ENCODE data around the gene KIZ. TPM values are rescaled to one million over a fixed set of nuclear protein-coding genes. Genes with fewer than 3 reads are reported as not detected.

Gene KIZ
- total RNA-seq, 1 experiment from 2014 or later, result 31.8 TPM

DNA sequence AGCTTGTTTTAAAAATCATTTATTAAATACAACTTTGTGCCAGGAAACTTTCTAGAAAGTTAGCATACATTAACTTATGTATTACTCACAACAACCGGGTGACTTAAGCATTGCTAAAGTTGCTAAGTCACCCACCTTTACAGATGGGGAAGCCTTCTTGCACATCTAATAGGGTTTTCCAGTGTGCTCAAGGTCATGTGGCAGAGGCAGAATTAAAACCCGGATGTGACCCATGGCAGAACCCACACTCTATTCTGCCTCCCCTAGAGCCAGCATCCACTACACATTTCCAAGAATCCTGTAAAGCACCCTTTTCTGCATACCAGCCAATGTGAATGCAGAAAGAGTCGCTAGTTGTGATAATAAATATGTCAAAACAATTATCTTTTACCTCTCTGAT is 33.1 kb upstream of the KIZ start:
- intact Hi-C loops (cut with micrococcal nuclease; ENCODE audit: unreplicated experiment), result no loop called here
- TF ChIP-seq, protein P1, sequence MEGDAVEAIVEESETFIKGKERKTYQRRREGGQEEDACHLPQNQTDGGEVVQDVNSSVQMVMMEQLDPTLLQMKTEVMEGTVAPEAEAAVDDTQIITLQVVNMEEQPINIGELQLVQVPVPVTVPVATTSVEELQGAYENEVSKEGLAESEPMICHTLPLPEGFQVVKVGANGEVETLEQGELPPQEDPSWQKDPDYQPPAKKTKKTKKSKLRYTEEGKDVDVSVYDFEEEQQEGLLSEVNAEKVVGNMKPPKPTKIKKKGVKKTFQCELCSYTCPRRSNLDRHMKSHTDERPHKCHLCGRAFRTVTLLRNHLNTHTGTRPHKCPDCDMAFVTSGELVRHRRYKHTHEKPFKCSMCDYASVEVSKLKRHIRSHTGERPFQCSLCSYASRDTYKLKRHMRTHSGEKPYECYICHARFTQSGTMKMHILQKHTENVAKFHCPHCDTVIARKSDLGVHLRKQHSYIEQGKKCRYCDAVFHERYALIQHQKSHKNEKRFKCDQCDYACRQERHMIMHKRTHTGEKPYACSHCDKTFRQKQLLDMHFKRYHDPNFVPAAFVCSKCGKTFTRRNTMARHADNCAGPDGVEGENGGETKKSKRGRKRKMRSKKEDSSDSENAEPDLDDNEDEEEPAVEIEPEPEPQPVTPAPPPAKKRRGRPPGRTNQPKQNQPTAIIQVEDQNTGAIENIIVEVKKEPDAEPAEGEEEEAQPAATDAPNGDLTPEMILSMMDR (IDR thresholded peaks at IDR 0.05; ENCODE audit: insufficient read depth in 1 of 2, low read depth in 1 of 2, low read length in 1 of 2, severe bottlenecking in 1 of 2, unreplicated experiment in 1 of 2), result no peak
- H3K27ac Mint-ChIP-seq (ENCODE audit: unreplicated experiment), result no peak overlapping the region
- no peaks in the 10 kb centered on the region for H3K9me3 ChIP-seq
- no peaks in the 10 kb centered on the region for H3K4me1 Mint-ChIP-seq (ENCODE audit: low read depth, unreplicated experiment)
- ChIA-PET POLR2A (no interaction called here), CTCF (no interaction called here)
- no peaks in the 10 kb centered on the region for H3K9me3 Mint-ChIP-seq (ENCODE audit: unreplicated experiment)
- H3K4me3 ChIP-seq (ENCODE audit: low read depth, low read length), result no peak overlapping the region
- DNase-seq, result no peak
- H3K4me1 ChIP-seq, result no peaks in the 10 kb centered on the region
- H3K36me3 Mint-ChIP-seq (ENCODE audit: insufficient read depth, unreplicated experiment), result no peaks in the 10 kb centered on the region
- H3K4me3 Mint-ChIP-seq (ENCODE audit: unreplicated experiment), result no peak overlapping the region
- H3K27me3 ChIP-seq (replicated peaks; ENCODE audit: control insufficient read depth, insufficient read depth, low read length), result no peaks in the 10 kb centered on the region
- no peaks in the 10 kb centered on the region for H3K27me3 Mint-ChIP-seq (ENCODE audit: insufficient read depth, unreplicated experiment)
- BruUV-seq (replicated peaks), result no TSS peak
- no peaks in the 10 kb centered on the region for H3K36me3 ChIP-seq (ENCODE audit: control insufficient read depth, insufficient read depth, low read length)

DNA sequence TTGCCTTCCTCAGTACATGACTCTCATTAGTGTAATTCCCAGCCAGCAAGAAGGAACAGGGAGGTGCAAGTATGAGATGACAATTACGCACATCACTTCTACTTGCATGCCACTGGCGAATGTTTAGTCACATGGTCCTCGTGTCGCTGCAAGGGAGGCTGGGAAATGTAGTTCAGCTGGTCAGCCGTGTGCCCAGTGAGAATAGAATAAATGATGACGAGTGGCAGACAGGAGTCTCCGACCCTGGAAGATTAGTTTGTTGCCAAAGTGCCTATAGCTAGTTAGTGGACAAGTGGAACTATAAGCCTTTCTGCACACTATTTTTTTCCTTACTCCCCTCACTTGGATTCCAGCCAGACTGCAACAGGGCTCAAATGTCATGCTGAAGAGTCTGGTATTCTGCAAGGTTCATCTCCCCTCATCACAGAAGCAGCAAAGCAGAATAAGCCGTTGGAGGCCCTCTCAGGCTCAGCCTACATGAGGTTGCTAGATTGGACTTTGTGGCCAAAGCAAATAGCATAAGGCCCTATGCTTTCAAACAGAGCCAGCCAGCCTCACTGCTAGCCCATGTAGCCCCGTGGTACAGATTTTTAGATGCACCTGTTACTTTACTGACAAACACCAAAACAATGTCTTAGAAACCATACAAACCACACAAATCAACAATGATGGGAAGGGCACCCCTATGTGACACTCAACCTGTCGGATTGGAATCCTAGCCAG is 29.4 kb upstream of the KIZ start:
- ChIA-PET CTCF (no interaction called here), POLR2A (no interaction called here)
- intact Hi-C loops (cut with micrococcal nuclease; ENCODE audit: unreplicated experiment), result no loop called here
- Mint-ChIP-seq H3K36me3 (ENCODE audit: insufficient read depth, unreplicated experiment) (peaks cover 12% of the 10 kb centered on the region), H3K27ac (ENCODE audit: unreplicated experiment) (no peak overlapping the region), H3K4me1 (ENCODE audit: low read depth, unreplicated experiment) (peaks cover 6% of the 10 kb centered on the region), H3K9me3 (ENCODE audit: unreplicated experiment) (no peaks in the 10 kb centered on the region), H3K27me3 (ENCODE audit: insufficient read depth, unreplicated experiment) (peaks cover 4% of the 10 kb centered on the region), H3K4me3 (ENCODE audit: unreplicated experiment) (no peak overlapping the region)
- no peaks in the 10 kb centered on the region; the same call in 1 of the 2 replicates for H3K4me1 ChIP-seq
- no peak for DNase-seq
- H3K9me3 ChIP-seq, result no peaks in the 10 kb centered on the region
- no peaks in the 10 kb centered on the region for H3K36me3 ChIP-seq (ENCODE audit: control insufficient read depth, insufficient read depth, low read length)
- no TSS peak for BruUV-seq (replicated peaks)
- TF ChIP-seq, protein P1 (IDR thresholded peaks at IDR 0.05; ENCODE audit: insufficient read depth in 1 of 2, low read depth in 1 of 2, low read length in 1 of 2, severe bottlenecking in 1 of 2, unreplicated experiment in 1 of 2), result no peak
- H3K27me3 ChIP-seq (replicated peaks; ENCODE audit: control insufficient read depth, insufficient read depth, low read length), result no peaks in the 10 kb centered on the region
- H3K4me3 ChIP-seq (ENCODE audit: low read depth, low read length), result no peak overlapping the region

DNA sequence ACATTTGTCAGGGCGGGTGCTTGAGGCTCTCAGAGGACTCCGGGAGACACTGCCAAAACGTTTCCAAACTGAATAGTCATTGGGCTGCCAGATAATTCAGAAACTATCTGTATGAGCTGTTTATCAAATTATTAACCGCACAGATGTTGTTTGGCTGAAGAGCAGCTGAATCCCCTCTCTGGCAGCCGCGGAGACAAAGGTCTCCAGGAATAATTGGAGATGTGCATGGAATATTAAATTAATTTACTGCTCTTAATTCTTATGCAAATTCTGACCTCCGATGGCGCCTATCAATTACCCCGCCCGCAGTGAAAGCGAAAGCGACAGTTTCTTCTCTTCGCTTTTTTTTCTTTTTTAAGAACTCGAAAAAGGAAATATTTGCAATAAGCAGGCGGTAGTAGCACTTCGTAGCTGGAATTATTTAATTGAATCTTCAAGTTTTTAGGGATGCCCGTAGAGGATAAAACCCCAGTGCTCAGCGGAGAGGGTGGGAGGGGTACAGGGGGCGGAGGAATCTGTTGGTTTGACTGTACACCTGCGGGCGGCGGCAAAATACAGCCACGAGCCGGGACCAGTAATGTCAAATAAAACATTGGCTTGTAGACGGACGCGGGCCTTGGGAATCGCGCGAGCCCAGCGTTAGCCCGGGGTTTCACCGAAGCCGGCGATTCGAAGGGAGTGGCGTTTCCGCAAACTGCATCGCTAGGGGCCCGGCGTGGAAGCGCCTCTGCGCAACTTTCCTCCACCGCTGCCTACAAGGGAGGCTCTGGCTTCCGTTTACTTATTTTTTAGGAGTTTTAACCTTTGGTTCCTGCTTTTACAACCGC is 25.9 kb upstream of the KIZ start:
- TF ChIP-seq, protein P1 (IDR thresholded peaks at IDR 0.05; ENCODE audit: insufficient read depth in 1 of 2, low read depth in 1 of 2, low read length in 1 of 2, severe bottlenecking in 1 of 2, unreplicated experiment in 1 of 2), result no peak
- peak; percentile 78 to 83 for DNase-seq
- peak overlapping the region; percentile 56 for H3K4me3 ChIP-seq (ENCODE audit: low read depth, low read length)
- intact Hi-C loops (cut with micrococcal nuclease; ENCODE audit: unreplicated experiment), result loop anchor here (2.0 kb wide), 1 partner anchor 73 kb away; no protein-coding TSS in a partner anchor
- Mint-ChIP-seq H3K36me3 (ENCODE audit: insufficient read depth, unreplicated experiment) (peaks cover 13% of the 10 kb centered on the region), H3K27me3 (ENCODE audit: insufficient read depth, unreplicated experiment) (peaks cover 4% of the 10 kb centered on the region), H3K9me3 (ENCODE audit: unreplicated experiment) (no peaks in the 10 kb centered on the region), H3K27ac (ENCODE audit: unreplicated experiment) (peak overlapping the region; percentile 100), H3K4me1 (ENCODE audit: low read depth, unreplicated experiment) (peaks cover 6% of the 10 kb centered on the region), H3K4me3 (ENCODE audit: unreplicated experiment) (peak overlapping the region; percentile 97)
- ChIA-PET CTCF (interaction anchor here (2.0 to 3.0 kb wide), 2 partner anchors 26 to 83 kb away, joined by 5 to 18 read pairs; partner anchors contain the start of gene KIZ), POLR2A (interaction anchor here (2.9 kb wide), 1 partner anchor 26 kb away, joined by 16 read pairs; the partner anchor contains the start of gene KIZ)
- no peaks in the 10 kb centered on the region for H3K27me3 ChIP-seq (replicated peaks; ENCODE audit: control insufficient read depth, insufficient read depth, low read length)
- no peaks in the 10 kb centered on the region for H3K9me3 ChIP-seq
- no peaks in the 10 kb centered on the region; the same call in 1 of the 2 replicates for H3K4me1 ChIP-seq
- BruUV-seq (replicated peaks), result no TSS peak
- no peaks in the 10 kb centered on the region for H3K36me3 ChIP-seq (ENCODE audit: control insufficient read depth, insufficient read depth, low read length)

Measured in Caco-2 (cell line).